ENCODE data around the gene SLC4A4. TPM values are rescaled to one million over a fixed set of nuclear protein-coding genes. Genes with fewer than 3 reads are reported as not detected.

SLC4A4 gene
- not detected for total RNA-seq

DNA sequence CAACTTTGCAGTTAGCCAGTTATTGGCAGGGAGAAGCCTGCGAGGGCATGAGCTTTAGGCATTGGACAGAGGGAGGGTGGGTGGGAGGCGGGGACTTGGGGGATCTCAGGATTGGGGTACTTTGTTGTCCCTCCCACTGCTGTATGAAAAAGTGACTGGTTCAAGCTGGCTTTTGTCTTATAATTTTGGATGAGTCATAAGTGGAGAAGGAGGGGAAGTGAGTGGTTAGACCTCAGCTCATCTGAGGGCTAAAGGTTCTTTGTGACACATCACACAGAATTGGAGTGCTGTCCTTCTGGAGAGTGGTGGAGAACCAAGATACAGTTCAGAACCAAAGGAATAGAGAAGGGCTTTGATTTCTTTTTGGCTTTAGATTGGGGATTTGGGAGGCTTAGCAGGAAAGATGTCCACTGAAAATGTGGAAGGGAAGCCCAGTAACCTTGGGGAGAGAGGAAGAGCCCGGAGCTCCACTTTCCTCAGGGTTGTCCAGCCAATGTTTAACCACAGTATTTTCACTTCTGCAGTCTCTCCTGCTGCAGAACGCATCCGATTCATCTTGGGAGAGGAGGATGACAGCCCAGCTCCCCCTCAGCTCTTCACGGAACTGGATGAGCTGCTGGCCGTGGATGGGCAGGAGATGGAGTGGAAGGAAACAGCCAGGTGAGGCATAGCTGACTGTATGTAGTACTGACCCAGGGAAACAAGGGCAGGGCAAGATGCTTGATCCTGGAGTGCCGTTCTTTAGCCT, at the start of gene SLC4A4:
SLC4A4 (plus strand) TSS at position 175 of the 748 bp plus-strand sequence.
- Mint-ChIP-seq H3K4me3 (no peak within 1 kb of the TSS), H3K27ac (no peak within 1 kb of the TSS), H3K9me3 (no peaks in the 10 kb centered on the region), H3K36me3 (ENCODE audit: low read depth) (no peaks in the 10 kb centered on the region), H3K4me1 (ENCODE audit: low read depth) (no peaks in the 10 kb centered on the region), H3K27me3 (ENCODE audit: low read depth) (peaks cover 3% of the 10 kb centered on the region)
- intact Hi-C loops (cut with micrococcal nuclease), result no loop called here
- CTCF ChIA-PET, result interaction anchor here (0.5 to 0.7 kb wide), 2 partner anchors 42 to 305 kb away, joined by 3 read pairs; no protein-coding TSS in a partner anchor
- DNase-seq, result no peak

DNA sequence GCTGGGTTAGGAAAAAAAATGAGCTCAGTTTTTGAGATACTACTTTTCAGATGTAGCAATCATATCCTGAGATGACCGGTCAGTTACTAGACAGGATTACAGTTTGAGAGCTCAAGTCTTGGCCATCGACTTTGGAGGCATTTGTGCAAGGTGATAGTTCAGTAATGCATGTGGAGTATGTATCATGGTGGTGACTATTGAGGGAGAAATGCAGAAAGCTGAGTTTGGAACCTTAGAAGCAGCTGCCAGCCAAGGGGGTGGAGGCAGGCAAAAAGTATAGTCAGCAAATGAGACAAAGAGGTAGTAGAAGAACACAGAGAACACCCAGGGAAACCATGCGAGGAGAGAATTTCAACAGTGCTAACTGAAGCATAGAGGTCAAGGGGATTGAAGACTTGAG, 48.7 kb upstream of the SLC4A4 start:
- H3K9me3 Mint-ChIP-seq, result no peaks in the 10 kb centered on the region
- H3K4me3 Mint-ChIP-seq, result no peak overlapping the region
- H3K4me1 Mint-ChIP-seq (ENCODE audit: low read depth), result no peaks in the 10 kb centered on the region
- no peak overlapping the region for H3K27ac Mint-ChIP-seq
- CTCF ChIA-PET, result interaction anchor here (0.5 kb wide), 1 partner anchor 19 kb away, joined by 3 read pairs; no protein-coding TSS in a partner anchor
- peaks cover 3% of the 10 kb centered on the region for H3K27me3 Mint-ChIP-seq (ENCODE audit: low read depth)
- no peak for DNase-seq
- H3K36me3 Mint-ChIP-seq (ENCODE audit: low read depth), result no peaks in the 10 kb centered on the region
- intact Hi-C loops (cut with micrococcal nuclease), result no loop called here

DNA sequence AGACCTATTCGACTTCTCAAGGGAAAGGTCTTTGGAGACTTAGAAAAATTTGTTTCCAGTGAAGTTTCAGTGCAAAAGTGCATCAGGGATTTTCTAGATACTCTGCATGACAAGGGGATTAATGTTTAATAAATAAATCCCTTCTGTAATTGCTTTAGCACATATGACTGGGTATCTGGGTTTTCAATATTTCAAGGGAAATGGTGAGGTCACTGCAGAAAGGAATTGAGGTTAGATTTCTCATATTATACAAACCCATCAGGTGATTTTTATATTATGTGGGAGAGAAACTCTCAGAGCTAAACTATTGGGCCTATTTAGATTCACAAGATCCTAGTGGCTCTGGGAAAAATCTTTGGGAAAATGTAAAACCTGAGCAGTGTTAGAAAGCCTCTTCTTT, 48.3 kb upstream of the SLC4A4 start:
- no peak for DNase-seq
- Mint-ChIP-seq H3K4me1 (ENCODE audit: low read depth) (no peaks in the 10 kb centered on the region), H3K27me3 (ENCODE audit: low read depth) (peaks cover 3% of the 10 kb centered on the region), H3K4me3 (no peak overlapping the region), H3K36me3 (ENCODE audit: low read depth) (no peaks in the 10 kb centered on the region), H3K9me3 (no peaks in the 10 kb centered on the region), H3K27ac (no peak overlapping the region)
- intact Hi-C loops (cut with micrococcal nuclease), result no loop called here
- CTCF ChIA-PET, result interaction anchor here (0.5 to 0.9 kb wide), 2 partner anchors 19 to 106 kb away, joined by 3 read pairs; no protein-coding TSS in a partner anchor

DNA sequence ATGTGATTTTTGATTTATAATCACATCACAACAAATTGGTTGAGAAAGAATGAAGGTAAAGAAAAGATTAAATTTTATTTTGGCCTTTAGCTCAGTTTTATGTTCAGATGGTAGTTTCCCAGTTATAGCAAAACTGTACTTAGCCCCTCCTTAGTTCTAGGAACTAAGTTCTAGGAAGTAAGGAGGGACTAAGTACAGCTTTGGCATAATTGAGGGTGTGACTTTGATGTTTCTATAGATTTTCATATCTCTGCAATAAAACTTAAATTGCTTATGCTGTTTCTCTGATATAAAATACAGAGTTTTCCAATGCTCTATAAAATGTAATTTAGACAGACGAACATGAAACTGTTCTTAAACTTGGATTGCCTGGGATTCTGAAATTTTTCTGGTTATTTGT, 46.6 kb upstream of the SLC4A4 start:
- no peaks in the 10 kb centered on the region for H3K4me1 Mint-ChIP-seq (ENCODE audit: low read depth)
- intact Hi-C loops (cut with micrococcal nuclease), result no loop called here
- no peak overlapping the region for H3K4me3 Mint-ChIP-seq
- no peaks in the 10 kb centered on the region for H3K9me3 Mint-ChIP-seq
- H3K36me3 Mint-ChIP-seq (ENCODE audit: low read depth), result no peaks in the 10 kb centered on the region
- peaks cover 3% of the 10 kb centered on the region for H3K27me3 Mint-ChIP-seq (ENCODE audit: low read depth)
- DNase-seq, result no peak
- no peak overlapping the region for H3K27ac Mint-ChIP-seq
- CTCF ChIA-PET, result no interaction called here

DNA sequence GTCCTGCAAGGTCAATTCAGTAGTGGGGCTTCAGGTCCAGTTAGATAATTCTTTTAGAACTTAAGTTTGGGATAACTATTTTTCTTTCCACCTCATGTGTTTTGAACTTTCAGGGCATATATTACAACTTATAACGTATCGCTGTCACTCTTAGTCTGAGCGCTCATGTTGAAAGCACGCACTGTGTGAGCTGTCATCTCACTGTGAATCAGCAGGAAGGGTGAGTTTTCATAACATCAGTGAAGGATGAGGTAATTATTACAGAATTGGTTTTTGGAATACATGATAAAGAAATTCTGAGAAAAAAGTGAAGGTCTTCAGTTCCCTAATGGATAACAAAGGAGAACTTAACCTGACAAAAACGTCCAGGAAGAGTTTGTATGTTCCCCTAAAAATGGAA, 45.1 kb upstream of the SLC4A4 start:
- no peaks in the 10 kb centered on the region for H3K36me3 Mint-ChIP-seq (ENCODE audit: low read depth)
- CTCF ChIA-PET, result no interaction called here
- intact Hi-C loops (cut with micrococcal nuclease), result no loop called here
- H3K4me1 Mint-ChIP-seq (ENCODE audit: low read depth), result no peaks in the 10 kb centered on the region
- H3K4me3 Mint-ChIP-seq, result no peak overlapping the region
- H3K27ac Mint-ChIP-seq, result no peak overlapping the region
- no peak for DNase-seq
- H3K9me3 Mint-ChIP-seq, result no peaks in the 10 kb centered on the region
- H3K27me3 Mint-ChIP-seq (ENCODE audit: low read depth), result peaks cover 3% of the 10 kb centered on the region

DNA sequence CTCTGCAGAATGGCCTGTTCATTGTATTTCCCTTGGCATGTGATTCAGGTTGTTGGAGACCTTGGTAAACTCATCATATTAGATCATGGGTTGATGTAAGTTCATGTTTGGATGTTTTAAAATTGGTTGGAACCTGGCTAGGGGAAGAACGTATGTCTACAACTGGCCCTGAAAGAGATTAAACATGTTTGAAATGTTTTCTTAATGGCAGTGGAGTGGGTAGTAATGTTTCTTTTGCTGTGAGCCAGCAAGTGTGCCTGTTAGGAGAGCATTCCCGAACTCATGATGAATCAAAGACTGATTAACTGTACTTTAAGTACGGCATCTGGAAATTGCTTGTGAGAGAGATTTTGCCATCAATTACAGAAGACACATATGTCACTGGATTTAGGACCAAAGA, 44.5 kb upstream of the SLC4A4 start:
- no peak overlapping the region for H3K27ac Mint-ChIP-seq

DNA sequence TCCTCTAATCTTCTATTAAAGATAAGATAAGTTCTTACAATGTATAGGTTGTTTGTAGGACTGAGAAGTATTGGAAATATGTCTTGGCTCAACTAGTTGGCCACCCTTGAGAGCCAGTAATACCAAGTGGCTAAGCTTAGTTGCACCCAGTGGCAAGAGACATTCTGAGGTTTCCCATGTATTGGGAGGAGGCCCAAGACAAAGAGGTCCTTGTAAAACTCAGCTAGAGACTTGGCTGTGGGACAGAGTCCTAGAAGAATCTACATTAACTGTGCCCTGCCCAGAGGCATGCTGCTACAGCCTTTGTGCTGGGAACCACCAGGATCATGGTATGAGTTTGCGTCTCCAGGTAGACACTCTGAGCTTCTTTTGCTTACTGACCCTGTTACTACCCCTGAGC, 41.9 kb upstream of the SLC4A4 start:
- Mint-ChIP-seq H3K4me3 (no peak overlapping the region), H3K36me3 (ENCODE audit: low read depth) (no peaks in the 10 kb centered on the region), H3K27ac (no peak overlapping the region), H3K4me1 (ENCODE audit: low read depth) (no peaks in the 10 kb centered on the region), H3K9me3 (no peaks in the 10 kb centered on the region), H3K27me3 (ENCODE audit: low read depth) (peaks cover 3% of the 10 kb centered on the region)
- no peak for DNase-seq
- CTCF ChIA-PET, result interaction anchor here (0.7 kb wide), 1 partner anchor 42 kb away, joined by 3 read pairs; the partner anchor contains the start of gene SLC4A4
- intact Hi-C loops (cut with micrococcal nuclease), result no loop called here

More for the DNA sequence above, 44.5 kb upstream of the SLC4A4 start:
- no peak for DNase-seq
- H3K4me1 Mint-ChIP-seq (ENCODE audit: low read depth), result no peaks in the 10 kb centered on the region
- H3K9me3 Mint-ChIP-seq, result no peaks in the 10 kb centered on the region
- CTCF ChIA-PET, result no interaction called here
- intact Hi-C loops (cut with micrococcal nuclease), result no loop called here
- peaks cover 3% of the 10 kb centered on the region for H3K27me3 Mint-ChIP-seq (ENCODE audit: low read depth)
- no peak overlapping the region for H3K4me3 Mint-ChIP-seq
- no peaks in the 10 kb centered on the region for H3K36me3 Mint-ChIP-seq (ENCODE audit: low read depth)

DNA sequence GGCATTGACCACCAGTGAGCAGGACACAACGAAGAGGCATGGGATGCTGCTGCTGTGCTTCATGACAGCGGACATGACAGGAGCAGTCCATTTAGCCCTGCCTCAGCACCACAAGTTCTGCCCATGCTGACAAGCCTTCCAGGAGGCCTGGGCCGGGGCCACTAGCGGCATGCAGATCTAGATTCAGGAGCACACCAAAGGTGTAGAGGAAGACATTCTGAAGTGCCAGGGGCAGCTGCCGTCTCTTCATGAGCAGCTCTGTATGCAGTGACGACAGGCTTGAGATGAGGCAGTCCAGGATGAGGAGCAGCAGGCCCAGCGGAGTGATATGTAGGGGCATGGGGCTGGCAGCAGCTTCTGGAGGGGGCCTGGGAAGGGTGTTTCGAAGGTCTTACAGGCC, 38.5 kb upstream of the SLC4A4 start:
- CTCF ChIA-PET, result no interaction called here
- Mint-ChIP-seq H3K27me3 (ENCODE audit: low read depth) (peaks cover 3% of the 10 kb centered on the region), H3K36me3 (ENCODE audit: low read depth) (no peaks in the 10 kb centered on the region), H3K9me3 (no peaks in the 10 kb centered on the region), H3K4me1 (ENCODE audit: low read depth) (no peaks in the 10 kb centered on the region), H3K4me3 (no peak overlapping the region), H3K27ac (no peak overlapping the region)
- intact Hi-C loops (cut with micrococcal nuclease), result no loop called here
- DNase-seq, result no peak

DNA sequence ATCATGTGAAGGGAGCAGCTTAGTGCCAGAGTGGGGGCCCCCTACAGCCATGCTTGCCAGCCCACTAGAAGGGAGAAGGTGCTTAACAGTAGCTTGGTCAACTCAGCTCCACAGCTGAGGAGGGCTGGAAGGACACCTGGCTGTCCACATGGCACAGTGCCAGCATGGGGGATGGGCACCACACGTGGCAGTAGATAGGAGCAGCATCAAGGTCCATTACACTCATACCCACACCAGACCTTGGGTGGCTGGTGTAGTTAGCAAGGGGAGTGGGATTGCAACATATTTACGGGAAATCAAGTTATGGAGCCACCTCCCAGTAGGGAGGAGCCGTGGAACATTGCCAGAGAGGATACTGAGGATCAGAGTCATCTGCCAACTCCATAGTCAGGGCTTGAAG, 37.9 kb upstream of the SLC4A4 start:
- Mint-ChIP-seq H3K27ac (no peak overlapping the region), H3K27me3 (ENCODE audit: low read depth) (peaks cover 3% of the 10 kb centered on the region), H3K36me3 (ENCODE audit: low read depth) (no peaks in the 10 kb centered on the region), H3K9me3 (no peaks in the 10 kb centered on the region), H3K4me3 (no peak overlapping the region), H3K4me1 (ENCODE audit: low read depth) (no peaks in the 10 kb centered on the region)
- CTCF ChIA-PET, result no interaction called here
- no peak for DNase-seq
- intact Hi-C loops (cut with micrococcal nuclease), result no loop called here

DNA sequence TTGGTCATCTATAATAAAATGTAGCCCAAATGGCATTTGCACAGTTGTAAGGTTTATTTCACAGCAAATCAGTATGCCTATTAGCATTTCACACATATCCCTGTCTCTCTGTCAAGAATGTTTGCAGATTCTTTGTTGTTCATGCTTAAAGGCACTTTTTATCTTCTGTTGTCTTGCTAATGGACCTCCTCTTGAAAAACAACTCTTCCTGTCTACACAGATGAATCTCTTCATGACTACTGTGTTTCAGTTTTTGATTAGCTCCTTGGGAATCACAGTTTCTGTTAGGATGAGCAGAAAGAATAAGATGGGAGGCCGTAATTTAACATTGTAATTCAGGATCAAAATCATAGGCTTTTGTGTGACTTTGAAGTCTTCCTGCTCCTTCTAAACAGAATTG, 35.5 kb upstream of the SLC4A4 start:
- intact Hi-C loops (cut with micrococcal nuclease), result no loop called here

DNA sequence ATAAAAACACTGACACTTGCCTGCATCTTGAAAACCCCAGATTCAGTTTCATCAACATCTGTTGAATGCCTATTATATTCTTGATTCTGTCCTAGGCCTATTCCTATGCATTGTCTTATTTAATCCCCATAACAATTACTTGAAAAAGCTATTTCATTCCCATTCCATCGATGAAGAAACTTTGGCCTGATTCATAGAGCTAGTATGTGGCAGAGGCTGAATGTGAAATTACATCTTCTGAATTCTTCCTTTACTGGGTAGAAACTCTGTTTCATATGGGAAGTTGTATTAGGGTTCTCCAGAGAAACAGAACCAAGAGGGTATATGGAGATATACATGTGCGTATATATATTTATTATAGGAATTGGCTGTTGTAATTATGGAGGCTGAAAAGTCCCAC, 35.0 kb upstream of the SLC4A4 start:
- Mint-ChIP-seq H3K36me3 (ENCODE audit: low read depth) (no peaks in the 10 kb centered on the region), H3K27me3 (ENCODE audit: low read depth) (peaks cover 6% of the 10 kb centered on the region), H3K4me1 (ENCODE audit: low read depth) (no peaks in the 10 kb centered on the region), H3K4me3 (no peak overlapping the region), H3K27ac (no peak overlapping the region), H3K9me3 (no peaks in the 10 kb centered on the region)
- no peak for DNase-seq
- CTCF ChIA-PET, result no interaction called here
- intact Hi-C loops (cut with micrococcal nuclease), result no loop called here

More for the DNA sequence above, 35.5 kb upstream of the SLC4A4 start:
- no peaks in the 10 kb centered on the region for H3K36me3 Mint-ChIP-seq (ENCODE audit: low read depth)
- CTCF ChIA-PET, result no interaction called here
- no peak overlapping the region for H3K4me3 Mint-ChIP-seq
- no peaks in the 10 kb centered on the region for H3K4me1 Mint-ChIP-seq (ENCODE audit: low read depth)
- H3K27me3 Mint-ChIP-seq (ENCODE audit: low read depth), result peaks cover 5% of the 10 kb centered on the region
- H3K9me3 Mint-ChIP-seq, result no peaks in the 10 kb centered on the region
- H3K27ac Mint-ChIP-seq, result no peak overlapping the region
- no peak for DNase-seq

DNA sequence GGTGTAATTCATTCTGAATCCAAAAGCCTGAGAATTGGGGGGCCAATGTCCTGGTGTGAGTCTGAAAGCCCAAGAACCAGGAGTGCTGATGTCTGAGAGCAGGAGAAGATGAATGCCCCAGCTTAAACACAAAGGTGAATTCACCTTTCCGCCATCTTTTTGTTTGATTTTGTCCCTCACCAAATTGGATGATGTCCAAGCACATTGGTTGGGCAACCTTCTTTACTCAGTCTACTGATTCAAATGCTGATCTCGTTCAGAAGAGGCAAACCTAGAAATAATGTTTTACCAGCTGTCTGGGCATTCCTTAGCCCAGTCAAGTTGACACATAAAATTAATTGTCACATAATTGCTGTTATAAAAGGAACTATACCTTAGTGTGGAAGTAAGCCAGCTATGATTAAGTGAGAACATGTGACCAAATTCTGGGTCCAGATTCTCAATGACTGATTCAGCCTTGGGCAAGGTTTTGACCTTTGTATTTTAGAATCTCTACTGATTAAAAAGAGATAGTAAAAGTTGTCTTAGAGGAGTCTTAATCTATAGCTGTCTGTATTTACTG, 34.5 kb upstream of the SLC4A4 start:
- Mint-ChIP-seq H3K4me3 (no peak overlapping the region), H3K4me1 (ENCODE audit: low read depth) (no peaks in the 10 kb centered on the region), H3K27me3 (ENCODE audit: low read depth) (peaks cover 6% of the 10 kb centered on the region), H3K9me3 (no peaks in the 10 kb centered on the region), H3K27ac (no peak overlapping the region), H3K36me3 (ENCODE audit: low read depth) (no peaks in the 10 kb centered on the region)
- DNase-seq, result no peak
- intact Hi-C loops (cut with micrococcal nuclease), result no loop called here
- CTCF ChIA-PET, result no interaction called here

DNA sequence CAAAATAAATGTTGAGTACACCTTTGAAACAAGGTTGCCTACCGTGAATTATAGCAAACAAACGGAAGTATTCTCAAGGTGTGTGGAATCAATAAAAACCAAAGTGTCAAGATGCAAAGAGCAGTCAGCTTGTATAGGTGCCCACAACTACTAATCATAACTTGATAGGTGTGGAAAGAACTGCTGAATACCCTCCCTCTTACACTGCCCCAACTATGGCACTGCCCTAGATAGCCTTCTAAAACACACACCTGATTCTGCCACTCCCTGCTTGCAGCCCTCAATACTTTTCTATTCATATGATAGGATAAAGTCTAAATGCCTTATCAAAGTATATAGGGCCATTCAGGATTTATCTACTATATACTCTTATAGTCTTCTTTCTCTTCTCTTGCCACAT, 31.1 kb upstream of the SLC4A4 start:
- no peaks in the 10 kb centered on the region for H3K4me1 Mint-ChIP-seq (ENCODE audit: low read depth)
- peaks cover 8% of the 10 kb centered on the region for H3K27me3 Mint-ChIP-seq (ENCODE audit: low read depth)
- no peaks in the 10 kb centered on the region for H3K36me3 Mint-ChIP-seq (ENCODE audit: low read depth)
- no peak for DNase-seq
- CTCF ChIA-PET, result interaction anchor here (1.2 kb wide), 1 partner anchor 9 kb away, joined by 3 read pairs; no protein-coding TSS in a partner anchor
- H3K9me3 Mint-ChIP-seq, result peaks cover 5% of the 10 kb centered on the region
- intact Hi-C loops (cut with micrococcal nuclease), result no loop called here
- no peak overlapping the region for H3K4me3 Mint-ChIP-seq
- no peak overlapping the region for H3K27ac Mint-ChIP-seq

Data from activated naive CD4-positive, alpha-beta T cell treated with anti-CD3 and anti-CD28 coated beads for 36 hours (primary cell).